ENCODE results near the gene UBE2C.

Gene UBE2C

DNA sequence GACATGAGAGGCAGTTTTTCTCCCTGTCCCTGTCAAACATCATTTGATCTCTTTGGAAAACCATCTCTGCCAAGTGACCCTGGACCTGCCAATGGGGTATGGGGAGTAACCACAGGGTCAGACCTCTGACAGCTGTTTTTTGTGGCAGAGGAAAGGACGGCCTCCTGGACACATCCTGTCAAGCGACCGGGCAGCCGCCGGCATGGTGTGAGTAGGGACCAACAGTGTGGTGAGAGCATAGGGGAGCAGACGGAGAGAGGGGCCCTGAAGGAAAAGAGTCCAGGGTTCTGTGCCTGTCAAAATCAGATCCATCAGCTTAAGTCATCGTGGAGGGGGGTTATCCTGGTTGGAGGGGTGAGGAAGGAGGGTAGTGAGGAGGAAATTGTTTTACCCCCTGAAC lies 10.6 kb upstream of the UBE2C start:
- TF ChIP-seq, protein P1, sequence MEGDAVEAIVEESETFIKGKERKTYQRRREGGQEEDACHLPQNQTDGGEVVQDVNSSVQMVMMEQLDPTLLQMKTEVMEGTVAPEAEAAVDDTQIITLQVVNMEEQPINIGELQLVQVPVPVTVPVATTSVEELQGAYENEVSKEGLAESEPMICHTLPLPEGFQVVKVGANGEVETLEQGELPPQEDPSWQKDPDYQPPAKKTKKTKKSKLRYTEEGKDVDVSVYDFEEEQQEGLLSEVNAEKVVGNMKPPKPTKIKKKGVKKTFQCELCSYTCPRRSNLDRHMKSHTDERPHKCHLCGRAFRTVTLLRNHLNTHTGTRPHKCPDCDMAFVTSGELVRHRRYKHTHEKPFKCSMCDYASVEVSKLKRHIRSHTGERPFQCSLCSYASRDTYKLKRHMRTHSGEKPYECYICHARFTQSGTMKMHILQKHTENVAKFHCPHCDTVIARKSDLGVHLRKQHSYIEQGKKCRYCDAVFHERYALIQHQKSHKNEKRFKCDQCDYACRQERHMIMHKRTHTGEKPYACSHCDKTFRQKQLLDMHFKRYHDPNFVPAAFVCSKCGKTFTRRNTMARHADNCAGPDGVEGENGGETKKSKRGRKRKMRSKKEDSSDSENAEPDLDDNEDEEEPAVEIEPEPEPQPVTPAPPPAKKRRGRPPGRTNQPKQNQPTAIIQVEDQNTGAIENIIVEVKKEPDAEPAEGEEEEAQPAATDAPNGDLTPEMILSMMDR (conservative IDR thresholded peaks at IDR 0.05; ENCODE audit: low read depth, low read length) = no peak
- DNase-seq (ENCODE audit: low read depth) = no peak
- no peak overlapping the region for H3K4me3 ChIP-seq (ENCODE audit: low read length)

- TF ChIP-seq, protein P1 (conservative IDR thresholded peaks at IDR 0.05; ENCODE audit: low read depth, low read length) = no peak
- no peak for DNase-seq (ENCODE audit: low read depth)
- no peak overlapping the region for H3K4me3 ChIP-seq (ENCODE audit: low read length)
Measured at GRCh38 chr20:45810191-45810970, 2.1 kb upstream of the UBE2C start.

- TF ChIP-seq, protein P1 (conservative IDR thresholded peaks at IDR 0.05; ENCODE audit: low read depth, low read length) = no peak
- H3K4me3 ChIP-seq (ENCODE audit: low read length) = peak overlapping the region; percentile 84
- no peak for DNase-seq (ENCODE audit: low read depth)
Measured at GRCh38 chr20:45813006-45813340, 529 bp downstream of the UBE2C start.

DNA sequence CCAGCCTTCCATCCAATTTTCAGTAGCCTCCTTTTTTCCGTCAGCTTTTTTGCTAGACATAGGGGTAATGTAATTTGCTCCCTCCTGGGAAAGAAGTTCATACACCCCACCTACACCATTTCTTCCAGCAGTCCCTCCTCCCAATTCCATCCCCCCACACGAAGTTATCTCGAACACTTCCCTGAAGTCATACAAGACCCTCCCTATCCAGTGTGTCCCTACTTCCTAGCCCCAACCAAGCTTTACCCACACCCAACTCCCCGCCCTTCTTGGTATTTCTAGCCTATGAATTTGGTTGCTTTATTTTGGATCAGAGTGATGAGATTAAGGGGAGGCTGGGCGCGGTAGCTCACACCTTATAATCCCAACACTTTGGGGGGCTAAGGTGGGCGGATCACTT lies 1.0 kb downstream of the UBE2C start:
- TF ChIP-seq, protein P1 (conservative IDR thresholded peaks at IDR 0.05; ENCODE audit: low read depth, low read length) = no peak
- DNase-seq (ENCODE audit: low read depth) = no peak
- H3K4me3 ChIP-seq (ENCODE audit: low read length) = peak overlapping the region; percentile 84

- DNase-seq (ENCODE audit: low read depth) = no peak
- H3K4me3 ChIP-seq (ENCODE audit: low read length) = peak overlapping the region; percentile 10
- TF ChIP-seq, protein P1 (conservative IDR thresholded peaks at IDR 0.05; ENCODE audit: low read depth, low read length) = no peak
Measured at GRCh38 chr20:45814314-45814713, 1.9 kb downstream of the UBE2C start.

DNA sequence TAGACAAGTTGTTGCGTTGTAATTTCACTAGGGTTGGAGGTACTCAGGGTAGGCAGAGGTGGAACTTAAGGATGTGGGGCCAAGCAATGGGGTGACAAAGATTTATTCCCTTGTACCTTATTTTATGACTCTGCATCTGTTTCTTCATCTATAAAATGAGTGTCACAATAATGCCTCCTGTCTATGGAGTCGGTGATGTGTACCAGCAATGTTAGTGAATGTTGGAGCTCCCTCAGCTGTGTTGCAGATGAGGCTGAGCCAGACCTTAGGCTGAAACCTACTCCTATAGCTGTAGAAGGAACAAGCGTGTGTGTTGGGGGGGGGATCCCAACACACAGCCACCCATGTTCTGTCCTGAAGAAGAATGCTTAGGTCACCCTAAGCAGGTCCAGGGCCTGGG lies 4.5 kb downstream of the UBE2C start:
- TF ChIP-seq, protein P1 (conservative IDR thresholded peaks at IDR 0.05; ENCODE audit: low read depth, low read length) = no peak

More for the DNA sequence above, 4.5 kb downstream of the UBE2C start:
- no peak for DNase-seq (ENCODE audit: low read depth)
- H3K4me3 ChIP-seq (ENCODE audit: low read length) = no peak overlapping the region

All from retinal pigment epithelial cell (primary cell).